Upper lobe of left lung (tissue), 6 donors: ENCODE results near the gene TMEM258. TPM values are rescaled to one million over a fixed set of nuclear protein-coding genes. Genes with fewer than 3 reads are reported as not detected.

ENCODE experiments used
- ATAC-seq, 2 donors: fragments of 200-7000 bp; cut with Tn5 transposase; one replicate each; pipeline ENCODE4 v1.9.1; 2022; ENCODE audit warnings: mild to moderate bottlenecking in 2 of 2, moderate library complexity in 2 of 2; ENCODE audit not compliant: low FRiP score in 2 of 2
- DNase-seq, 2 donors: peaks; one replicate each; pipeline ENCODE4 v3.0.0-alpha.2; 2019 to 2020
- H3K27ac ChIP-seq, 4 donors: fragments of 200-600 bp; sonication (generic); one replicate each; pipeline ENCODE4 v1.5.1; 2016 to 2019
- H3K27me3 ChIP-seq, 4 donors: fragments of 200-600 bp; sonication (generic); one replicate each; pipeline ENCODE4 v1.5.1; 2017 to 2019
- H3K36me3 ChIP-seq, 4 donors: fragments of 200-600 bp; sonication (generic); one replicate each; pipeline ENCODE4 v1.5.1; 2016 to 2019
- H3K4me1 ChIP-seq, 4 donors: fragments of 200-600 bp; sonication (generic); one replicate each; pipeline ENCODE4 v1.5.1; 2018 to 2019
- H3K4me3 ChIP-seq, 4 donors: fragments of 200-600 bp; sonication (generic); one replicate each; pipeline ENCODE4 v1.5.1; 2017 to 2019; ENCODE audit warnings: mild to moderate bottlenecking in 2 of 4, moderate library complexity in 1 of 4
- H3K9me3 ChIP-seq, 4 donors: fragments of 200-600 bp; sonication (generic); one replicate each; pipeline ENCODE4 v1.5.1; 2018 to 2019
- CTCF ChIP-seq, 6 experiments: fragments of 450-650 bp in 4 of 6; fragments of 200-600 bp in 2 of 6; sonication (generic) in 2 of 6; IDR thresholded peaks; one replicate each; pipeline ENCODE4 v1.5.1; 2016 to 2019; ENCODE audit warnings: antibody characterized with exemption in 6 of 6
- EP300 ChIP-seq, 4 donors: sonication (generic); formaldehyde crosslinking; IDR thresholded peaks; one replicate each; pipeline ENCODE4 v1.5.1; 2017; ENCODE audit warnings: antibody characterized with exemption in 4 of 4, control low read depth in 2 of 4
- POLR2A ChIP-seq, 4 donors: fragments of 450-650 bp; IDR thresholded peaks; one replicate each; pipeline ENCODE4 v1.5.1; 2016 to 2017; ENCODE audit warnings: antibody characterized with exemption in 4 of 4, mild to moderate bottlenecking in 2 of 4
- POLR2AphosphoS5 ChIP-seq, 2 donors: sonication (generic); formaldehyde crosslinking; IDR thresholded peaks; one replicate each; pipeline ENCODE4 v1.5.1; 2017; ENCODE audit warnings: antibody characterized with exemption in 2 of 2
- WGBS, 2 donors: methylation state at CpG; one replicate each; pipeline ENCODE4 v1.1.5; 2017 to 2018; 5-methylcytosine and 5-hydroxymethylcytosine counted together
- total RNA-seq, 6 donors: library from RNA; depleted of rRNA in 4 of 6; stranded (reverse); fragments of >200 nt in 4 of 6; gene quantifications; one replicate each; pipeline versions ENCODE4 v1.1.0 to v1.2.1, GENCODE V29; 2016 to 2021
- donor health status: DM: no; HTN: no; CAD: no; lungs with moderate emphysema.
- donor health status: DM: no; HTN: yes; CAD: no; lungs with severe emphysema.

Gene TMEM258
- total RNA-seq, 6 donors from 2014 or later: 8.4 to 106 (median 34.9) TPM

- H3K36me3 ChIP-seq: no peaks in the 10 kb centered on the region
- DNase-seq (peak in 1 of 2 donors; percentile 42), ATAC-seq (peak in 1 of 2 donors; percentile 10)
- WGBS, 2 donors: 65 to 82% methylated on average over 4 to 9 of the region's 9 CpGs
- TF ChIP-seq POLR2A (IDR thresholded peaks at IDR 0.05): no peak
- peak; percentile 24 to 53 (median 42) for TF ChIP-seq CTCF (IDR thresholded peaks at IDR 0.05)
- no peaks in the 10 kb centered on the region for H3K9me3 ChIP-seq
- no peak overlapping the region for H3K4me3 ChIP-seq
- peaks cover 9 to 26% (median 14%) of the 10 kb centered on the region in 4 donors for H3K4me1 ChIP-seq
- H3K27me3 ChIP-seq: no peaks in the 10 kb centered on the region
- H3K27ac ChIP-seq: no peak overlapping the region
Observed at GRCh38 chr11:61776561-61777075, 15.8 kb downstream of the TMEM258 start.

GRCh38 chr11:61775606-61776554, 16.5 kb downstream of the TMEM258 start:
- no peaks in the 10 kb centered on the region for H3K27me3 ChIP-seq
- H3K9me3 ChIP-seq: no peaks in the 10 kb centered on the region
- DNase-seq (no peak), ATAC-seq (no peak)
- H3K27ac ChIP-seq: no peak overlapping the region
- H3K4me1 ChIP-seq: peaks cover 9 to 26% (median 14%) of the 10 kb centered on the region in 4 donors
- H3K4me3 ChIP-seq: no peak overlapping the region
- 65 to 84% methylated on average over 10 to 16 of the region's 20 CpGs for WGBS, 2 donors
- no peaks in the 10 kb centered on the region for H3K36me3 ChIP-seq
- TF ChIP-seq CTCF (IDR thresholded peaks at IDR 0.05): no peak
- no peak for TF ChIP-seq POLR2A (IDR thresholded peaks at IDR 0.05)
- TF ChIP-seq POLR2AphosphoS5 (IDR thresholded peaks at IDR 0.05): no peak
- no peak for TF ChIP-seq EP300 (IDR thresholded peaks at IDR 0.05)

- Histone ChIP-seq H3K27ac (no peak overlapping the region), H3K4me3 (no peak overlapping the region), H3K4me1 (peaks cover 9 to 26% (median 14%) of the 10 kb centered on the region in 4 donors), H3K36me3 (no peaks in the 10 kb centered on the region), H3K27me3 (no peaks in the 10 kb centered on the region), H3K9me3 (no peaks in the 10 kb centered on the region)
- no peak for ATAC-seq
- 95% methylated on average over 6 of the region's 6 CpGs for whole genome bisulfite sequencing, 2 donors
- no peak for DNase-seq
- TF ChIP-seq EP300 (IDR thresholded peaks at IDR 0.05): no peak
- TF ChIP-seq CTCF (IDR thresholded peaks at IDR 0.05): no peak
- no peak for TF ChIP-seq POLR2AphosphoS5 (IDR thresholded peaks at IDR 0.05)
- no peak for TF ChIP-seq POLR2A (IDR thresholded peaks at IDR 0.05)
Observed at GRCh38 chr11:61775106-61775505, 17.3 kb downstream of the TMEM258 start.

- no peak for TF ChIP-seq CTCF (IDR thresholded peaks at IDR 0.05)
- ATAC-seq (no peak), DNase-seq (no peak)
- H3K4me1 ChIP-seq: peaks cover 9 to 26% (median 16%) of the 10 kb centered on the region in 4 donors
- 87% methylated on average over 12 of the region's 12 CpGs for WGBS, 2 donors
- no peaks in the 10 kb centered on the region for H3K9me3 ChIP-seq
- no peak overlapping the region for H3K4me3 ChIP-seq
- H3K27ac ChIP-seq: no peak overlapping the region
- H3K36me3 ChIP-seq: no peaks in the 10 kb centered on the region
- H3K27me3 ChIP-seq: no peaks in the 10 kb centered on the region
Observed at GRCh38 chr11:61774411-61774810, 18.0 kb downstream of the TMEM258 start.
